GM19238 (cell line): ENCODE measurements around the gene MYBPC3.

ENCODE experiments used
- DNase-seq: peaks from one replicate; pipeline ENCODE4 v3.0.0; 2011; ENCODE audit warnings: low spot score; ENCODE audit not compliant: insufficient read length

MYBPC3 gene

DNA sequence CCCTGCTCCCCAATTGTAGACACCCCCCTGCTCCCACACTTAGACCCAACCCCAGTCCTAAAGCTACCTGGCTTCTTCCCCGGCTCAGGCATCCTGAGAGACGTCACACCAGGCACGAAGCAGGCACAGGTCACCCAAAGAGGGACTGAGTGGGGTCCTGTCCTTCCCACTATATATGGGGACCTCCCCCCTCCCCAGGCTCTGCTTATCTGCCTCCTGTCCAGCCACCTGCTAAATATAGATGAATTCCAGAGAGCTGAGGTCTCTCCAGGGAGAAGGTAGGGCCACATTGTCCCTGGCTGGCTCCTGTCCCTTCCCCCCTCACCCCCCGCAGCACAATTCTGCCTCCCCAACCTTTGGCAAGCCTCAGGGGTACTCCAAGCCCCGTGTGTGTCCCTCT lies at the start of gene MYBPC3:
Gene MYBPC3 (minus strand): TSS at position 147 of the 400 bp plus-strand sequence. CDS start 55 bp downstream, at position 92.
- no peak for DNase-seq

GRCh38 chr11:47400768-47401279 lies 48.3 kb upstream of the MYBPC3 start:
- DNase-seq, result no peak

DNA sequence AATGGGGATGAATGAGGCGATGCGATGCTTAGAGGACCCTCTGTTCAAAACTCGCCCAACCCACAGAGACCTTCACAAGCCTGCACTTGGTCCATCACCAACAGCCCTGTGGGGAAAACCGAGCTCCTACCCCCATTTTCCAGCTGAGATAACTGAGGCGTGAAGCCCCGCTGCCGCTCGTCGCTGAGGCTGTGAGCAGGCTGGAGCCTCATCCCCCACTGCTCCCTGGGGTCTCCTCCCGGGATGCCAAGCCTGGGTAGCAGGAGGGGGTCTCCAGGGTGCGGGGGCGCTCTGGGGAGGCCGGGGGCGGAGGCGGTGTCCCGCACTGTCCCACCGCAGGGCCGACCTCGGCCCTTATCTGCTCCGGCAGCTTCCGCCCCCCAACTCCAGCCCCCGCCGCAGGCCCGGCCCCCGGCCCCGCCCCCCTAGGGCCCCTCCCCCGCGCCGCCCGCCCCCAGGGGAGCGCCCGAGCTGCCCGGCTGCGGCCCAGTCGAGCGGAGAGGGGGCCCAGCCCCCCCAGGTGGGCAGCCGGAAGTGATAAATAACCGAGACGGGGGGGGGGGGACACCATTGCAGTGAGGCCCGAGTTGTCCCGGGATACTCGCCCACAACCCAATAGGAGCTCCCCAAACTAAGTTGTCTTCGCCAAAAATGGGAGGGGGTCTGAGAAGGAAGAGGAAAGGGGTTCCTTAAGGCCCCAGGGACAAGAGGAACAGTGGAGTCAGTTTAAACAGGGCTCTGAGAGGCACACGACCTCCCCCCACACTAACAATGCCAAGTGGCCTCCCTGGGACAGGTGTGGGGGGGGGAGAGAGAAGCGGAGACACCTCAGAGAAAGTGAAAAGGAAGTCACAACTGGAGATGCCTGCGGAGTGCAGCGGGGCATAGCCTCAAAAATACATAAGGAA lies 47.6 kb upstream of the MYBPC3 start:
- DNase-seq, result peak; percentile 68

DNA sequence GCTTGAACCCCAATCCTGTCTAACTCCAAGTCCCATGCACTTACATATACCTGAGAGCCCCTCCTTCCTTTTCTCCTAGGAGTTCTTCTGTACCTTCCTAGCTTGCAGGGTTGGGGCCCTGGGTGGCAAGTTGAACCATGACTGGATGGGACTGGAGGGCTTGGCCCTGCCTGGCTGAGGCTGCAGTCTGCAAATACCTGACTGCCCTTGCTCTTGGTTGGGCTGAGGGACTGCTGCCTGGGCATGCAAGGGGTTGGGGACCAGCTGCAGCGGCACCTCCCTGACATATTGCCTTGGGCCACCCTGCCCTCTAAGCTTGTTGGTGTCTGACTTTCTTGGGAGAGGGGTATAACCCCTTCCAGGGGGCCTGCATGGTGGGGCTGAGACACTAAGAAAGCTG lies 46.0 kb upstream of the MYBPC3 start:
- no peak for DNase-seq

GRCh38 chr11:47398011-47398410 lies 45.5 kb upstream of the MYBPC3 start:
- DNase-seq, result no peak

DNA sequence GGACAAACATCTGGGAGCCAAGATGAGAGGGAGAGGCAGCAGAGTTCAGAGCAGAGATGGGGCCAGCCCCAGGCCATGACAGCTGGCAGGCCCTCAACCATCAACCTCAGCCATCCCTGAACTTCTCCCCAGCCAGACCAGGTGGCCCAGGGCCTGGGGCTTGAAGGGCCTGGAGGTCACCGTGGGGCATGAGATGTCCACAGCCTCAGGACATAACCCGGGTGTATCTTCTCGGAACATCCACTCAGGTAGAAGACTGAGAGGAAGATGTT lies 43.5 kb upstream of the MYBPC3 start:
- DNase-seq, result no peak

GRCh38 chr11:47395223-47396048 lies 42.9 kb upstream of the MYBPC3 start:
- no peak for DNase-seq

GRCh38 chr11:47394322-47395222 lies 42.1 kb upstream of the MYBPC3 start:
- DNase-seq, result peak; percentile 83

DNA sequence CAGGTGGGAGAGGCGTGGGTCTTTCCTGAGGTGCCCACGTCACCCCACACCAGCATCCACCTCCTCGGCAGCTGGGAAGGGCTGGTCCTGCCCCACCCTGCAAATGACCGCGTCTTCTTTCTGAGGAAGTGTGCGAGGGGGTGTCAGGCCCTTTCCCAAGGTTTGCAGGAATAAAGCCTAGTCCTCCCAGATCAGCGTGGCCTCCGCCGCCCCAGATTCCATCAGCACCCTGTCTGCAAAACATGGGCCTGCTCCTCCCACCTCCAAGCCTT lies 41.5 kb upstream of the MYBPC3 start:
- no peak for DNase-seq

- DNase-seq, result peak; percentile 26
Observed at GRCh38 chr11:47393163-47394049, 40.9 kb upstream of the MYBPC3 start.

GRCh38 chr11:47392546-47393162 lies 40.2 kb upstream of the MYBPC3 start:
- DNase-seq, result peak; percentile 0

- DNase-seq, result no peak
Observed at GRCh38 chr11:47391711-47392432, 39.4 kb upstream of the MYBPC3 start.

DNA sequence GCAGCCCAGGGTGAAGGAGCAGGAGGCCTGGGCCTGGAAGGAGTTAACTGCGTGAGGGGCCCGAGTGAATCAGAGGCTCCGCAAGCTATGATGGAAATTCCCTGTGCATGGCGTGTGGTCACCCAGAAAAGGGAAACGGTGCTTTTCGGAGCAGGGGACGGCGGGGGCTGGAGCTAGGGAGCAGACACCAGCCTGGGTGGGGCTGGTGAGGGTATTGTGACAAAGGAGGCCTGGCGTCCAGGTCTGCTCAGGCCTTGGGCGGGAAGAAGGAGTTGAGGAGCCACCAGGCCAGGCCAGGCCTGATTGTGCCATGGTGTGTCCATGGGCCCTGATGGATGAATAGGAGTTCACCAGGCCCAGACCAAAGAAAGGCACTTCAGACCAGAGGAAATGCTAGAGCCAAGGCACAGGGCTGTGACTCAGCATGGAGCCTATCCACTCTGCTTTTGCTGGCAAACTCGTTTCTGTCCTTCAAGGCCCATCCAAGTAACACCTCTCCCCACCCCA lies 38.6 kb upstream of the MYBPC3 start:
- no peak for DNase-seq

DNA sequence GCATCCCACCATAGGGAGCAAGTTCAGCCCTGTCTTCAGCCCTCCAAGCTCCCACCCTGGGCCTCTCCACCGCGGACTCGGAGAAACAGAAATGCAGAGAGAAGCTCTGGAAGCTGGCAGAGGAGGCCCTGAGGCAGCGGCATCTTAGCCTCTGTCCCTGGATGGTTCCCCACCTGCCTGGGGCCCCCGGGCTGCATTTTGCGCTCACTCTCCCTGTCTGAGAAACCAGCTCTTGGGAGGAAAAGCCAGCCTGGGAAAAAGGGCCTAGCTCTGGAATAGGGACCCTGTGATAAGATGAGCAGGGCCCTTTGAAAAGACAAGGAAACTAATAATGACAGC lies 37.9 kb upstream of the MYBPC3 start:
- DNase-seq, result no peak

GRCh38 chr11:47389577-47390421 lies 37.3 kb upstream of the MYBPC3 start:
- no peak for DNase-seq

GRCh38 chr11:47388697-47389576 lies 36.4 kb upstream of the MYBPC3 start:
- DNase-seq, result no peak

GRCh38 chr11:47387944-47388696 lies 35.6 kb upstream of the MYBPC3 start:
- no peak for DNase-seq
